HepG2 (cell line): ENCODE measurements around the gene BCL6B. TPM values are rescaled to one million over a fixed set of nuclear protein-coding genes. Genes with fewer than 3 reads are reported as not detected.
"Not testable (repeated sequence)": the region's sequence is repeated elsewhere in the genome, so short reads cannot be mapped to it uniquely, and the experiment has no call there.

ENCODE experiments used
- MAFK ChIP-seq, 2 experiments: IDR thresholded peaks in 1 of 2; conservative IDR thresholded peaks in 1 of 2; 2 replicates each; pipeline ENCODE4 v1.6.1; 2011; ENCODE audit warnings: improper control_type of control experiment in 2 of 2, low read length in 2 of 2
- SKI ChIP-seq: fragments of 450-650 bp; IDR thresholded peaks from one replicate; pipeline ENCODE4 v1.6.1; 2018; ENCODE audit warnings: mild to moderate bottlenecking; ENCODE audit not compliant: partially characterized antibody
- SOX13 ChIP-seq, 3 experiments: fragments of 450-650 bp in 1 of 3; sonication (generic) in 1 of 3; formaldehyde crosslinking in 1 of 3; IDR thresholded peaks in 2 of 3; conservative IDR thresholded peaks in 1 of 3; 2 replicates each; pipeline versions ENCODE4 v1.5.0 to v1.6.1; 2016 to 2020; ENCODE audit warnings: antibody characterized with exemption in 1 of 3, mild to moderate bottlenecking in 1 of 3, missing compliant biosample characterization in 1 of 3, missing genetic modification reagents in 1 of 3, moderate library complexity in 1 of 3
- SP5 ChIP-seq: IDR thresholded peaks from 2 replicates; pipeline ENCODE4 v1.6.1; 2016; ENCODE audit warnings: low read depth, borderline replicate concordance
- TCF7L2 ChIP-seq: IDR thresholded peaks from 2 replicates; pipeline ENCODE4 v1.6.1; 2011; ENCODE audit warnings: mild to moderate bottlenecking, low read depth, low read length, moderate library complexity
- THAP11 ChIP-seq: IDR thresholded peaks from 2 replicates; pipeline ENCODE4 v1.6.1; 2016; ENCODE audit warnings: missing biosample characterization, missing genetic modification reagents
- YEATS2 ChIP-seq: sonication (generic); formaldehyde crosslinking; IDR thresholded peaks from 2 replicates; pipeline ENCODE4 v1.4.0; 2020; ENCODE audit warnings: missing genetic modification reagents, borderline replicate concordance
- ZNF263 ChIP-seq: sonication (generic); formaldehyde crosslinking; IDR thresholded peaks from 2 replicates; pipeline ENCODE4 v1.4.0; 2020; ENCODE audit warnings: missing genetic modification reagents
- ZNF761 ChIP-seq: sonication (generic); formaldehyde crosslinking; conservative IDR thresholded peaks from 2 replicates; pipeline ENCODE4 v1.4.0; 2020; ENCODE audit warnings: mild to moderate bottlenecking, missing genetic modification reagents
- polyA plus RNA-seq, 8 experiments: library from polyadenylated mRNA; depleted of rRNA in 3 of 8; stranded (reverse) in 7 of 8; unstranded in 1 of 8; fragments of >200 nt; fragmentation: Illumina TruSeq in 4 of 8; extraction: Trizol in 4 of 8; gene quantifications; 2 replicates each; pipeline versions ENCODE4 v1.2.1 to v1.2.3, GENCODE V29; 2011 to 2016; ENCODE audit warnings: low read depth in 4 of 8, missing spikeins in 1 of 8, mixed read lengths in 1 of 8; ENCODE audit not compliant: insufficient read depth in 1 of 8
- total RNA-seq, 5 experiments: library from RNA; depleted of rRNA; stranded (reverse); fragments of >200 nt; fragmentation: Illumina TruSeq; extraction: Trizol; gene quantifications; 2 replicates each; pipeline ENCODE4 v1.2.3, GENCODE V29; 2016; ENCODE audit warnings: low read depth in 1 of 5
- TF ChIP-seq, protein P1 (sequence below): sonication (generic); formaldehyde crosslinking; IDR thresholded peaks from 2 replicates; pipeline ENCODE4 v1.4.0; 2020; ENCODE audit warnings: mild to moderate bottlenecking, missing genetic modification reagents, borderline replicate concordance
- TF ChIP-seq, protein P2 (sequence below): sonication (generic); formaldehyde crosslinking; IDR thresholded peaks from 2 replicates; pipeline ENCODE4 v1.4.0; 2020; ENCODE audit warnings: missing genetic modification reagents
- TF ChIP-seq, protein P3 (sequence below): IDR thresholded peaks from 2 replicates; pipeline ENCODE4 v1.6.1; 2016
- TF ChIP-seq, protein P4 (sequence below): sonication (generic); formaldehyde crosslinking; IDR thresholded peaks from 2 replicates; pipeline ENCODE4 v1.4.0; 2020; ENCODE audit warnings: missing genetic modification reagents, borderline replicate concordance
- TF ChIP-seq, protein P5 (sequence below): sonication (generic); IDR thresholded peaks from 2 replicates; pipeline ENCODE4 v1.6.1; 2016; ENCODE audit warnings: low read depth, borderline replicate concordance

The BCL6B gene
- total and polyA plus RNA-seq, 2 of the 13 experiments (the other 11 are each of a cell fraction or from before 2014, with no cell fraction given), result not detected

DNA sequence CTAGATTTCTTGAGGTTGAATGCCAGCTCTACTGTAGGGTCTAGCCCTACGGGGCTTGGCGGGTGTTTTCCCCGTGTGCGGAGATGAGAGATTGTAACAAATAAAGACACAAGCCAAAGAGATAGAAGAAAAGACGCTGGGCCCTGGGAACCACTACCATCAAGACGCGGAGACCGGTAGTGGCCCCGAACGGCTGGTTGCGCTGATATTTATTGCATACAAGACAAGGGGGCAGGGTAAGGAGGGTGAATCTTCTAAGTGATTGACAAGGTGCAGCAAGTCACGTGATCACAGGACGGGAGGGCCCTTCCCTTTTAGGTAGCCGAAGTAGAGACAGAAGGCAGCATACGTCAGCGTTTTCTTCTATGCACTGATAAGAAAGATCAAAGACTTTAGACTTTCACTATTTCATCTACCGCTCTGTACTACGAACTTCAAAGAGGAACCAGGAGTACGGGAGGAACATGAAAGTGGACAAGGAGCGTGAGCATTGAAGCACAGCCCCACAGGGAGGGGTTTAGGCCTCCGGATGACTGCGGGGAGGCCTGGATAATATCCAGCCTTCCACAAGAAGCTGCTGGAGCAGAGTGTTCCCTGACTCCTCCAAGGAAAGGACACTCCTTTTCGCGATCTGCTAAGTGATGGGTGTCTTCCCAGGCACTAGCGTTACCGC lies 24.0 kb downstream of the BCL6B start (continued):
- TF ChIP-seq, protein P1, sequence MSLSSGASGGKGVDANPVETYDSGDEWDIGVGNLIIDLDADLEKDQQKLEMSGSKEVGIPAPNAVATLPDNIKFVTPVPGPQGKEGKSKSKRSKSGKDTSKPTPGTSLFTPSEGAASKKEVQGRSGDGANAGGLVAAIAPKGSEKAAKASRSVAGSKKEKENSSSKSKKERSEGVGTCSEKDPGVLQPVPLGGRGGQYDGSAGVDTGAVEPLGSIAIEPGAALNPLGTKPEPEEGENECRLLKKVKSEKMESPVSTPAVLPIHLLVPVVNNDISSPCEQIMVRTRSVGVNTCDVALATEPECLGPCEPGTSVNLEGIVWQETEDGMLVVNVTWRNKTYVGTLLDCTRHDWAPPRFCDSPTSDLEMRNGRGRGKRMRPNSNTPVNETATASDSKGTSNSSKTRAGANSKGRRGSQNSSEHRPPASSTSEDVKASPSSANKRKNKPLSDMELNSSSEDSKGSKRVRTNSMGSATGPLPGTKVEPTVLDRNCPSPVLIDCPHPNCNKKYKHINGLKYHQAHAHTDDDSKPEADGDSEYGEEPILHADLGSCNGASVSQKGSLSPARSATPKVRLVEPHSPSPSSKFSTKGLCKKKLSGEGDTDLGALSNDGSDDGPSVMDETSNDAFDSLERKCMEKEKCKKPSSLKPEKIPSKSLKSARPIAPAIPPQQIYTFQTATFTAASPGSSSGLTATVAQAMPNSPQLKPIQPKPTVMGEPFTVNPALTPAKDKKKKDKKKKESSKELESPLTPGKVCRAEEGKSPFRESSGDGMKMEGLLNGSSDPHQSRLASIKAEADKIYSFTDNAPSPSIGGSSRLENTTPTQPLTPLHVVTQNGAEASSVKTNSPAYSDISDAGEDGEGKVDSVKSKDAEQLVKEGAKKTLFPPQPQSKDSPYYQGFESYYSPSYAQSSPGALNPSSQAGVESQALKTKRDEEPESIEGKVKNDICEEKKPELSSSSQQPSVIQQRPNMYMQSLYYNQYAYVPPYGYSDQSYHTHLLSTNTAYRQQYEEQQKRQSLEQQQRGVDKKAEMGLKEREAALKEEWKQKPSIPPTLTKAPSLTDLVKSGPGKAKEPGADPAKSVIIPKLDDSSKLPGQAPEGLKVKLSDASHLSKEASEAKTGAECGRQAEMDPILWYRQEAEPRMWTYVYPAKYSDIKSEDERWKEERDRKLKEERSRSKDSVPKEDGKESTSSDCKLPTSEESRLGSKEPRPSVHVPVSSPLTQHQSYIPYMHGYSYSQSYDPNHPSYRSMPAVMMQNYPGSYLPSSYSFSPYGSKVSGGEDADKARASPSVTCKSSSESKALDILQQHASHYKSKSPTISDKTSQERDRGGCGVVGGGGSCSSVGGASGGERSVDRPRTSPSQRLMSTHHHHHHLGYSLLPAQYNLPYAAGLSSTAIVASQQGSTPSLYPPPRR (CRISPR knock-in tag), result peak; percentile 63; the same call in 1 of the 2 replicates
- TF ChIP-seq SOX13 (IDR thresholded peaks at IDR 0.05), result not testable (repeated sequence)
- TF ChIP-seq SOX13 (CRISPR knock-in tag; conservative IDR thresholded peaks at IDR 0.05 in 1 of 2, IDR thresholded peaks at IDR 0.05 in 1 of 2) (peak in 1 of 2 experiments; percentile 82; a peak in 2 of 4 replicates), THAP11 (CRISPR knock-in tag) (peak; percentile 57), SP5 (peak; percentile 25; the same call in 1 of the 2 replicates), ZNF761 (0 out of 2 replicates have a peak, but pooled peaks have one; percentile 38), TCF7L2 (peak; percentile 77), MAFK (conservative IDR thresholded peaks at IDR 0.05 in 1 of 2, IDR thresholded peaks at IDR 0.05 in 1 of 2; ENCODE audit: low read length in 2 of 2) (peak; percentile 91 to 92), YEATS2 (CRISPR knock-in tag) (peak; percentile 66; the same call in 1 of the 2 replicates), ZNF263 (CRISPR knock-in tag) (peak; percentile 54; the same call in 1 of the 2 replicates), SKI (peak; percentile 36)
- TF ChIP-seq, protein P2, sequence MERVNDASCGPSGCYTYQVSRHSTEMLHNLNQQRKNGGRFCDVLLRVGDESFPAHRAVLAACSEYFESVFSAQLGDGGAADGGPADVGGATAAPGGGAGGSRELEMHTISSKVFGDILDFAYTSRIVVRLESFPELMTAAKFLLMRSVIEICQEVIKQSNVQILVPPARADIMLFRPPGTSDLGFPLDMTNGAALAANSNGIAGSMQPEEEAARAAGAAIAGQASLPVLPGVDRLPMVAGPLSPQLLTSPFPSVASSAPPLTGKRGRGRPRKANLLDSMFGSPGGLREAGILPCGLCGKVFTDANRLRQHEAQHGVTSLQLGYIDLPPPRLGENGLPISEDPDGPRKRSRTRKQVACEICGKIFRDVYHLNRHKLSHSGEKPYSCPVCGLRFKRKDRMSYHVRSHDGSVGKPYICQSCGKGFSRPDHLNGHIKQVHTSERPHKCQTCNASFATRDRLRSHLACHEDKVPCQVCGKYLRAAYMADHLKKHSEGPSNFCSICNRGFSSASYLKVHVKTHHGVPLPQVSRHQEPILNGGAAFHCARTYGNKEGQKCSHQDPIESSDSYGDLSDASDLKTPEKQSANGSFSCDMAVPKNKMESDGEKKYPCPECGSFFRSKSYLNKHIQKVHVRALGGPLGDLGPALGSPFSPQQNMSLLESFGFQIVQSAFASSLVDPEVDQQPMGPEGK (CRISPR knock-in tag), result peak; percentile 77
- TF ChIP-seq, protein P3, sequence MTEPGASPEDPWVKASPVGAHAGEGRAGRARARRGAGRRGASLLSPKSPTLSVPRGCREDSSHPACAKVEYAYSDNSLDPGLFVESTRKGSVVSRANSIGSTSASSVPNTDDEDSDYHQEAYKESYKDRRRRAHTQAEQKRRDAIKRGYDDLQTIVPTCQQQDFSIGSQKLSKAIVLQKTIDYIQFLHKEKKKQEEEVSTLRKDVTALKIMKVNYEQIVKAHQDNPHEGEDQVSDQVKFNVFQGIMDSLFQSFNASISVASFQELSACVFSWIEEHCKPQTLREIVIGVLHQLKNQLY (CRISPR knock-in tag), result peak; percentile 75
- TF ChIP-seq, protein P4, sequence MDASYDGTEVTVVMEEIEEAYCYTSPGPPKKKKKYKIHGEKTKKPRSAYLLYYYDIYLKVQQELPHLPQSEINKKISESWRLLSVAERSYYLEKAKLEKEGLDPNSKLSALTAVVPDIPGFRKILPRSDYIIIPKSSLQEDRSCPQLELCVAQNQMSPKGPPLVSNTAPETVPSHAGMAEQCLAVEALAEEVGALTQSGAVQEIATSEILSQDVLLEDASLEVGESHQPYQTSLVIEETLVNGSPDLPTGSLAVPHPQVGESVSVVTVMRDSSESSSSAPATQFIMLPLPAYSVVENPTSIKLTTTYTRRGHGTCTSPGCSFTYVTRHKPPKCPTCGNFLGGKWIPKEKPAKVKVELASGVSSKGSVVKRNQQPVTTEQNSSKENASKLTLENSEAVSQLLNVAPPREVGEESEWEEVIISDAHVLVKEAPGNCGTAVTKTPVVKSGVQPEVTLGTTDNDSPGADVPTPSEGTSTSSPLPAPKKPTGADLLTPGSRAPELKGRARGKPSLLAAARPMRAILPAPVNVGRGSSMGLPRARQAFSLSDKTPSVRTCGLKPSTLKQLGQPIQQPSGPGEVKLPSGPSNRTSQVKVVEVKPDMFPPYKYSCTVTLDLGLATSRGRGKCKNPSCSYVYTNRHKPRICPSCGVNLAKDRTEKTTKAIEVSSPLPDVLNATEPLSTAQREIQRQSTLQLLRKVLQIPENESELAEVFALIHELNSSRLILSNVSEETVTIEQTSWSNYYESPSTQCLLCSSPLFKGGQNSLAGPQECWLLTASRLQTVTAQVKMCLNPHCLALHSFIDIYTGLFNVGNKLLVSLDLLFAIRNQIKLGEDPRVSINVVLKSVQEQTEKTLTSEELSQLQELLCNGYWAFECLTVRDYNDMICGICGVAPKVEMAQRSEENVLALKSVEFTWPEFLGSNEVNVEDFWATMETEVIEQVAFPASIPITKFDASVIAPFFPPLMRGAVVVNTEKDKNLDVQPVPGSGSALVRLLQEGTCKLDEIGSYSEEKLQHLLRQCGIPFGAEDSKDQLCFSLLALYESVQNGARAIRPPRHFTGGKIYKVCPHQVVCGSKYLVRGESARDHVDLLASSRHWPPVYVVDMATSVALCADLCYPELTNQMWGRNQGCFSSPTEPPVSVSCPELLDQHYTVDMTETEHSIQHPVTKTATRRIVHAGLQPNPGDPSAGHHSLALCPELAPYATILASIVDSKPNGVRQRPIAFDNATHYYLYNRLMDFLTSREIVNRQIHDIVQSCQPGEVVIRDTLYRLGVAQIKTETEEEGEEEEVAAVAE, result 0 out of 2 replicates have a peak, but pooled peaks have one; percentile 33
- TF ChIP-seq, protein P5, sequence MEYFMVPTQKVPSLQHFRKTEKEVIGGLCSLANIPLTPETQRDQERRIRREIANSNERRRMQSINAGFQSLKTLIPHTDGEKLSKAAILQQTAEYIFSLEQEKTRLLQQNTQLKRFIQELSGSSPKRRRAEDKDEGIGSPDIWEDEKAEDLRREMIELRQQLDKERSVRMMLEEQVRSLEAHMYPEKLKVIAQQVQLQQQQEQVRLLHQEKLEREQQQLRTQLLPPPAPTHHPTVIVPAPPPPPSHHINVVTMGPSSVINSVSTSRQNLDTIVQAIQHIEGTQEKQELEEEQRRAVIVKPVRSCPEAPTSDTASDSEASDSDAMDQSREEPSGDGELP, result peak; percentile 21; the same call in 1 of the 2 replicates
